T-helper 2 cell (primary cell): ENCODE measurements around the gene MAPK8.
A peak's percentile ranks its signal among the peaks of the same experiment; 100 is the strongest.
"Not testable (repeated sequence)": the region's sequence is repeated elsewhere in the genome, so short reads cannot be mapped to it uniquely, and the experiment has no call there.

Source experiments
- DNase-seq, 5 experiments: peaks; one replicate each; pipeline versions ENCODE4 v3.0.0 to v3.0.0-alpha.2; 2012 to 2022

The MAPK8 gene

DNA sequence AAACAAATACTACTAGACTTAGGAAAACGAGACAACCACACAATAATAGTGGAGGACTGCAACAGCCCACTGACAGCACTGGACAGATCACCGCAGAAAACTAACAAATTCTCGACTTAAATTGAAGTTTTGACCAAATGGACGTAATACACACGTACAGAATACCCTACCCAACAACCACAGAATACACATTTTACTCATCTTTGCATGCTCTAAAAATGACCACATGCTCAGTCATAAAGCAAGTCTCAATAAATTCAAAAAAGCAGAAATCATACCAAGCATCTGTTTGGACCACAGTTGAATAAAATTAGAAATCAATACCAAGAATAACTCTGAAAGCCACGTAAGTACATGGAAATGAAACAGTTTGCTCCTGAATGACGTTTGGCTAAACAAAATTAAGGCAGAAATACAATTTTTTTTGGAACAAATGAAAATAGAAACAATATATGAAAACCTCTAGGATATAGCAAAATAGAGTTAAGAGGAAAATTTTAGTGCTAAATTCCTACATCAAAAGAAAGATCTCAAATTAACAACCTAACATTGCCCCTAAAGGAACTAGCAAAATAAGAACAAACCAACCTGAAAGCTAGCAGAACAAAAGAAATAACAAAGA, 30.6 kb downstream of the MAPK8 start:
- DNase-seq: peak in 1 of 5 experiments; percentile 76

DNA sequence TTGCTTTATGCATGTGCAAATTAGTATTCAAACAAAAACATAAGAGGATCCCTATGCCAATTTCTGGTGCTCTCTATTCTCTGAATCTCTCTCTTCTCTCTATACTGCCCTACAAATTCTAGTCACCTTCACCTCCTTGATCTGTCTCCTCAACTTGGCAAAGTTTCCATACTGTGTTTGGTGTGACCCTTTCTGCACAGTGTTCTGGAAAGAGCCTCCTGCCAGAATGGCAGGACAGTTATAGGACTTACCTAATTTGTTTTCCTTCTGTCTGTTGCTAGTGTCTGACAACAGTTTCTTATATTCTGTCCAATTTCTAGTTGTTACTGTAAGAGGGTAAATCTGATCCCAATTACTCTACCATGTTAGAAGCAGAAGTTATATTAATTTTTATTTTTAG, 34.3 kb downstream of the MAPK8 start:
- no peak for DNase-seq

- DNase-seq: no peak
Observed at GRCh38 chr10:48343106-48343505, 36.6 kb downstream of the MAPK8 start.

GRCh38 chr10:48343921-48344598, 37.6 kb downstream of the MAPK8 start:
- no peak for DNase-seq

DNA sequence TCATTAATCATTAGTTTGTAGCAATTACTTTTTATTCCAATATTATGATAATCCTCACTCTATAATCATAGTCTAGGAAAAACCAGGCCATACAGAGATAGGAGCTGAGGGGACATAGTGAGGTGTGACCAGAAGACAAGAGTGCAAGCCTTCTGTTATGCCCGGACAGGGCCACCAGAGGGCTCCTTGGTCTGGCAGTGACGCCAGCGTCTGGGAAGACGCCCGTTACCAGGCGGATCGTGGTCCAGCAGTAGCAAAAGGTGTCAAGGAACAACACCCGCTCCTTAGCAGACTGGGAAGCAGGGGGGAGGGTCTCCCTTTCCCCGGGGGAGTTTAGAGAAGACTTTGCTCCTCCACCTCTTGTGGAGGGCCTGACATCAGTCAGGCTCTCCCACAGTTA, 39.8 kb downstream of the MAPK8 start:
- not testable (repeated sequence) for DNase-seq

- DNase-seq: not testable (repeated sequence)
Observed at GRCh38 chr10:48347539-48347938, 41.1 kb downstream of the MAPK8 start.

DNA sequence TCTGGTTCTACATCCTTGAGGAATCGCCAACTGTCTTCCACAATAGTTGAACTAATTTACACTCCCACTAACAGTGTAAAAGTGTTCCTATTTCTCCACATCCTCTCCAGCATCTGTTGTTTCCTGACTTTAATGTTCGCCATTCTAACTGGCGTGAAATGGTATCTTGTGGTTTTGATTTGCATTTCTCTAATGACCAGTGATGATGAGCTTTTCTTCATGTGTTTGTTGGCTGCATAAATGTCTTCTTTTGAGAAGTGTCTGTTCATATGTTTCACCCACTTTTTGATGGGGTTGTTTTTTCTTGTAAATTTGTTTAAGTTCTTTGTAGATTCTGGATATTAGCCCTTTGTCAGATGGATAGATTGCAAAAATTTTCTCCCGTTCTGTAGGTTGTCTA, 41.5 kb downstream of the MAPK8 start:
- DNase-seq: not testable (repeated sequence)

DNA sequence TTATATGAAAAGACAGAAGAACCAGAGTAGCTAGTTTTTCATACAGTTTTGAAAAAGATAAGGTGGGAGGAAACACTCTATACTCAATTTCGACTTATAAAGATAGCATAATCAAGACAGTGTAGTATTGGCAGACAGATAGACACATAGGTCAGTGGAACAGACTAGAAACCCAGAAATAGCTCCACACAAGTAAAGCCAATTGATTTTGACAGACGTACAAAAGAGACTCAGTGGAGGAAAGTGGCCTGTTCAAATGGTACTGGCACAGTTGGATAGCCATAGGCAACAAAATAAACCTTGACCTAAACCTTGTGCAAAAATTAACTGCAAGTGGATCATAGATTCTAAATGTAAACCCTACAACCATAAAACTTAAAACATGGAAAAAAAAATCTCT, 46.8 kb downstream of the MAPK8 start:
- no peak for DNase-seq

DNA sequence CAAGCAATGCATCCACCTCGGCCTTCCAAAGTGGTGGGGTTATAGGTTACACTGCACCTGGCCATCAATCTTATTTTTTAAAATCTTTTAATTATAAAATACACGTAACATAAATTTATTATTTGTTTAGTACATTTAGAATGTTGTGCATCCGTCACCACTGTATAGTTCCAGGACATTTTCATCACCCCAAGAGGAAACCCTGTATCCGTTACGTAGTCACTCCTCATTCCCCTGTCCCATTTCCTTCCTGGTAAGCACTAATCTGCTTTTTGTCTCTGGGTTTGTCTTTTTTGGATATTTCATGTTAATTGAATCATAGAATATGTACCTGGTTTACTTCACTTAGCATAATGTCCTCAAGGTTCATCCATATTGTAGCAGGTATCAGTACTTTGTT, 51.2 kb downstream of the MAPK8 start:
- DNase-seq: no peak

DNA sequence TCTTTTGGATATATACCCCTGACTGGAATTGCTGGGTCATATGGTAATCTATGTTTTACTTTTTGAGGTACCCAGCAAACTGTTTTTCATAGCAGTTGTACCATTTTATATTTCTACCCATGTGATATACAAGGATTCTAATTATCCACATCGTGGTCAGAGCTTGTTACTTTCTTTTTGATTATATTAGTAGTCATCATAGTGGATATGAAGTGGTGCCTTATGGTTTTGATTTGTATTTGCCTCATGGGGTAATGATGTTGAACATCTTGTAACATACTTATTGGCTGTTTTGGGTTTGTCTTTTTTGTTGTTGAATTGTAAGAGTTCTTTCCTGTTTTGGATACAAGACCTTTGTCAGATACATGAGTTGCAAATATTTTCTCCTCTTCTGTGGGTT, 51.7 kb downstream of the MAPK8 start:
- DNase-seq: peak in 1 of 5 experiments; percentile 20

DNA sequence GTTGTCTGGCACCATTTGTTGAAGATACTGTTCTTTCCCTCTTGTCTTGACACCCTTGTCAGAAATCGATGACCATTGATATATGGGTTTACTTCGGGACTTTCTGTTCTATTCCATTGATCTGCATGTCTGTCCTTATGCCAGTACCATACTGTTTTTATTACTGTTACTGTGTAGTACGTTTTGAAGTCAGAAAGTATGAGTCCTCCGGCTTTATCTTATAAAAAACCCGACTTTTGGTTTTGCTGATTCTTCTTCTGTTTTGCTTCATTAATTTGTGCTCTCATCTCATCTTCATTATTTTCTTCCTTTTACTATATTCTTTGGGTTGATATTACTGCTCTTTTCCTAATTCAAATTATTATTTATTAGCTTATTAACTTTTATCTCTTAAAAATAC, 52.4 kb downstream of the MAPK8 start:
- DNase-seq: no peak

DNA sequence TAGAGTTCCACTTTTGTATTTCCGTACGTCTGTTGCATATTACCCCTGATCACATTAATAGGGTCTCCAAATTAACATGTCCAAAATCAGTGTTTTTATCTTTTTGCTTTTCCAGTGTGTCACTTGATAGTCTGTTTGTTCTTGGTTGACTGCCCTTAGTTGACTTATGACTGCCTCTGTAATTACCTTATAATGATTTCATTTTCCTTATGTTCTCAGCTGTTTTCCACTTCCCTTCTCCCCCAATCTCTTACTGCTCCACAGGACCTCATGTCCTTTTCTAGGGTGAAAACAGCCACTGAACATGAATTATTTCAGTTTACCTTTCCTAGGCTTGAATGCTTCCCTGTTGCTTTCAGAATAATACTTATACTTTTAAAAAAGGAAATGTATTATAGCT, 54.7 kb downstream of the MAPK8 start:
- DNase-seq: no peak

DNA sequence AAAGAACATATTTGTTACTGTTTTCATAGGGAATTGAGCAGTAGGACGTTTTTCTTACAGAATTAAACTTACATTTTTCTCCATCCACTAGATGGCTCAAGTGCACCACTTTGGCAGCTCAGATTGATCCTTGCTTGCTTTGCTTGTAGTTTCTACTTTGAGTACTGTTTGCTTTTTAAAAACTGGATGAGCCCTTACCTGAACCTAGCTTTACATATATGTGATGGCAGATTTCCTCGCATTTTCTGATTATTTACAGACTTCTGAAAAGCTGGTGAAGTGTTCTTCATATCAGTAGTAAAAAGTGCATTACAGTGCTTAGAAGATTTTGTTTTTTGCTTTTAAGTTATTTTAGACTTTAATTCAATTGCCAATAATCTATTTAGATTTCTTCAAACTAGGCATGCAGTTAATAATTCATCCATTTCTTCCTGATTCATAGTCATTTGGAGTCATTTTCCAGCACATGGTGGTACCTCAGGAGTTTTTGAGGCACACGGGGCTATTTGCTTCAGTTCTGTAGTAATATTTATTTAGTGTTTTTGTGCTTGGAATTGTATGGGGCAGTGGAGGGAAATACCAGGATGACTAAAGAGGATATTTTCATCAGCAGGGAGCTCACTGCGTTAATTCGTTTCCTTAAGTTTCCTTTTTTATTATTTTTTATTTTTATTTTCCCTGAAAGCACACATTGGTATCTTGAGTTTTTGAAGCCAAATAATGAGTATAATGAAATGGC, 57.3 kb downstream of the MAPK8 start:
- peak in 1 of 5 experiments; percentile 72 for DNase-seq

GRCh38 chr10:48364659-48365405, 58.4 kb downstream of the MAPK8 start:
- no peak for DNase-seq

- no peak for DNase-seq
Observed at GRCh38 chr10:48365668-48366067, 59.2 kb downstream of the MAPK8 start.

GRCh38 chr10:48366261-48366660, 59.8 kb downstream of the MAPK8 start:
- DNase-seq: no peak

DNA sequence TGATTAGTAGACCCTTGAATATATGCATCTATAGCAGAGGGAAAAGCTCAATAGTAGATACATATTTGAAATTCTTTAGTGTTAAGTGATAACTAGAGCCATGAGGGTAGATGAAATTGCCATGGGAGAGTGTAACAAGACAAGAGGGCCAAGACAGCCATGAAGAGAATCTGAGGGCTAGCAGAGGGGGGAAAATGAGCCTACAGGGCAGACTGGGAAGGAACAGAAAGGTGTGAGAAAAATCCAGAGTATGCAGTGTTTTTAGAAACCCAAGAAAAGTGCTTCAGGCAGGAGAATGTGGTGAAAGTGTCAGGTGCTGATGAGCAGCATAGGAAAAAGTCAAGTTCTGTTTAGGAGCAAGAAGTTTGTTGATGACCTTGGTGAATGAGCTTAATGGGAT, 63.0 kb downstream of the MAPK8 start:
- no peak for DNase-seq

GRCh38 chr10:48377751-48378530, 71.5 kb downstream of the MAPK8 start:
- DNase-seq: no peak

GRCh38 chr10:48378675-48379074, 72.2 kb downstream of the MAPK8 start:
- no peak for DNase-seq

GRCh38 chr10:48381971-48382370, 75.5 kb downstream of the MAPK8 start:
- DNase-seq: no peak

GRCh38 chr10:48382982-48383381, 76.5 kb downstream of the MAPK8 start:
- DNase-seq: no peak

DNA sequence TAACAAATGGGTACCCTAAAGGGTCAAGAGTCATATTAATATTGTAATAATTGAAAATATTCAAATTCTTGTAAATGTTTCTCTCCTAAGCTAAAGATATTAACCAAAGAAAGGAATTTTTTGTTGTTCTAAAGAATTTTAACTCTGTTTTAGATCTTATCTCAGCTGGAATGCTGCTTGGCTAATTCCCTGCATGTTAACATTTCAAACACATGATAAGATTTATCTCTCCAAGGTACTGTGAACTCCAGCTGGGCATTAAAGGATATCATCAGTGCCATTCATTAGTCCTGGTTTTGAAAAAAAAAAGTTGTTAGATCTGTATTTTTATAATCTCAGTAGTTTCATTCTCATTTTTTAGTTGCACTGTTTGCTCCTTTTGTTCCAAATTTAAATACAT, 76.9 kb downstream of the MAPK8 start:
- no peak for DNase-seq

GRCh38 chr10:48384699-48384982, 78.2 kb downstream of the MAPK8 start:
- no peak for DNase-seq
